Tibial artery (tissue), 4 donors: ENCODE data around the gene NUDT21.

Experiments
- DNase-seq, 2 donors: peaks; one replicate each; pipeline ENCODE4 v3.0.0-alpha.2; 2019
- H3K27ac ChIP-seq, 2 donors: fragments of 200-600 bp; sonication (generic) in 1 of 2; 1 replicate in 1 of 2; 2 replicates in 1 of 2; pipeline ENCODE4 v1.5.1; 2018 to 2019; ENCODE audit warnings: mild to moderate bottlenecking in 1 of 2
- H3K27me3 ChIP-seq, 2 donors: fragments of 200-600 bp; sonication (generic) in 1 of 2; one replicate each; pipeline versions ENCODE4 v1.5.1 to v1.6.0; 2016 to 2019
- H3K36me3 ChIP-seq, 3 donors: fragments of 200-600 bp; sonication (generic) in 2 of 3; one replicate each; pipeline ENCODE4 v1.5.1; 2016 to 2019; ENCODE audit warnings: mild to moderate bottlenecking in 2 of 3
- H3K4me1 ChIP-seq, 4 donors: fragments of 200-600 bp; sonication (generic) in 2 of 4; 1 replicate in 3 of 4; 2 replicates in 1 of 4; pipeline ENCODE4 v1.5.1; 2016 to 2019
- H3K4me3 ChIP-seq, 2 donors: fragments of 200-600 bp; sonication (generic) in 1 of 2; 1 replicate in 1 of 2; 2 replicates in 1 of 2; pipeline ENCODE4 v1.5.1; 2018 to 2019; ENCODE audit warnings: mild to moderate bottlenecking in 2 of 2
- H3K9me3 ChIP-seq, 3 donors: fragments of 200-600 bp; sonication (generic) in 1 of 3; one replicate each; pipeline ENCODE4 v1.5.1; 2016 to 2019
- intact Hi-C: fragments of 100-400 bp; cut with DNase I; formaldehyde crosslinking; loops from one replicate; pipeline ENCODE4 v1.15.0; 2023; ENCODE audit warnings: low total_unique reads
- TF ChIP-seq, protein P1 (sequence below), 2 experiments: fragments of 200-600 bp in 1 of 2; fragments of 450-650 bp in 1 of 2; IDR thresholded peaks; one replicate each; pipeline ENCODE4 v1.5.1; 2017 to 2019; ENCODE audit warnings: antibody characterized with exemption in 2 of 2, mild to moderate bottlenecking in 1 of 2, moderate library complexity in 1 of 2

NUDT21 gene

GRCh38 chr16:56447286-56447685 lies 3.8 kb downstream of the NUDT21 start:
- H3K36me3 ChIP-seq, result peaks cover 4 to 42% (median 28%) of the 10 kb centered on the region in 3 donors
- no peaks in the 10 kb centered on the region for H3K9me3 ChIP-seq
- DNase-seq, result no peak
- H3K4me1 ChIP-seq, result peaks cover 0 to 27% (median 16%) of the 10 kb centered on the region in 4 donors
- TF ChIP-seq, protein P1, sequence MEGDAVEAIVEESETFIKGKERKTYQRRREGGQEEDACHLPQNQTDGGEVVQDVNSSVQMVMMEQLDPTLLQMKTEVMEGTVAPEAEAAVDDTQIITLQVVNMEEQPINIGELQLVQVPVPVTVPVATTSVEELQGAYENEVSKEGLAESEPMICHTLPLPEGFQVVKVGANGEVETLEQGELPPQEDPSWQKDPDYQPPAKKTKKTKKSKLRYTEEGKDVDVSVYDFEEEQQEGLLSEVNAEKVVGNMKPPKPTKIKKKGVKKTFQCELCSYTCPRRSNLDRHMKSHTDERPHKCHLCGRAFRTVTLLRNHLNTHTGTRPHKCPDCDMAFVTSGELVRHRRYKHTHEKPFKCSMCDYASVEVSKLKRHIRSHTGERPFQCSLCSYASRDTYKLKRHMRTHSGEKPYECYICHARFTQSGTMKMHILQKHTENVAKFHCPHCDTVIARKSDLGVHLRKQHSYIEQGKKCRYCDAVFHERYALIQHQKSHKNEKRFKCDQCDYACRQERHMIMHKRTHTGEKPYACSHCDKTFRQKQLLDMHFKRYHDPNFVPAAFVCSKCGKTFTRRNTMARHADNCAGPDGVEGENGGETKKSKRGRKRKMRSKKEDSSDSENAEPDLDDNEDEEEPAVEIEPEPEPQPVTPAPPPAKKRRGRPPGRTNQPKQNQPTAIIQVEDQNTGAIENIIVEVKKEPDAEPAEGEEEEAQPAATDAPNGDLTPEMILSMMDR (IDR thresholded peaks at IDR 0.05), result no peak
- H3K27ac ChIP-seq, result no peak overlapping the region
- no peak overlapping the region for H3K4me3 ChIP-seq
- H3K27me3 ChIP-seq, result no peaks in the 10 kb centered on the region
- intact Hi-C loops, result no loop called here

DNA sequence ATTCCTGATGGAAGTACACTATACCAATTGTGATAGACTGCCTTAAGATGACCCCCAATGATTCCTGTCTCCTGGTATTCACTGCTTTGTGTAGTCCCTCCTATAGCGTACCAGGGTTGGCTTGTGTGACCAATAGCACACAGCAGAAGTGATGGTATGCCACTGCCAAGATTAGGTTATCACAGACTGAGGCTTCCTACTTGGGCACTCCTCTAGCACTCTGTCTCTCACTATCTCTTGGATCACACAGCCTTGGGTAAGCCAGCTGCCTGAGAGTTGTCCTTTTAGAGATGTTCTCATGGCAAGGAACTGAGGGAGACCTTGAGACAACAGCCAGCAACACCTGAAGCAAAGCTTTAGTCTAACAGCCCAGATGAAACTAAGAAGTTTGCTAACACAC lies 13.1 kb downstream of the NUDT21 start:
- TF ChIP-seq, protein P1 (IDR thresholded peaks at IDR 0.05), result no peak

DNA sequence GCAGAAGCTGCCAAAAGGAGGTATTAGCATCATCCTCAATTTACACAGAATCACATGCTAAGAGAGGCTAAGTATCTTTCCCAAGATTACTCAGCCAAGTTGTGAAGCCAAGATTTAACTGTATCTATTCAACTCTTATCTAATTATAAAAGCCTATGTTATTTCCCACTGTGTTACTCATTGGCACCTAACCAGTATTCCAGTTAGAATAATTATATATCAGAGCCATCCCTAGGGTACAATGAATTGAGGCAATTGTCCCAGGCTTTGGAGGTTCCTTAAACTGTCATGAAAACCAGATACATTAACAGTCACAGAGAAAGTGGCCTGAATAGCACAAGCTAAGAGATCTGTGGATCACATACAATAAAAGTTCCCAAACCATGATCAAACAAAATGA lies 14.9 kb downstream of the NUDT21 start:
- no peak overlapping the region for H3K27ac ChIP-seq
- TF ChIP-seq, protein P1 (IDR thresholded peaks at IDR 0.05), result no peak
- DNase-seq, result no peak
- peaks cover 29 to 60% (median 44%) of the 10 kb centered on the region in 3 donors for H3K36me3 ChIP-seq
- no peaks in the 10 kb centered on the region for H3K9me3 ChIP-seq
- no peak overlapping the region for H3K4me3 ChIP-seq
- intact Hi-C loops, result no loop called here
- H3K4me1 ChIP-seq, result peaks cover 0 to 22% (median 3%) of the 10 kb centered on the region in 4 donors
- no peaks in the 10 kb centered on the region for H3K27me3 ChIP-seq

More for the DNA sequence above, 13.1 kb downstream of the NUDT21 start:
- Histone ChIP-seq H3K4me3 (no peak overlapping the region), H3K36me3 (peaks cover 17 to 67% (median 45%) of the 10 kb centered on the region in 3 donors), H3K27ac (no peak overlapping the region), H3K9me3 (no peaks in the 10 kb centered on the region), H3K4me1 (peaks cover 0 to 22% (median 3%) of the 10 kb centered on the region in 4 donors), H3K27me3 (no peaks in the 10 kb centered on the region)
- DNase-seq, result no peak
- intact Hi-C loops, result no loop called here

DNA sequence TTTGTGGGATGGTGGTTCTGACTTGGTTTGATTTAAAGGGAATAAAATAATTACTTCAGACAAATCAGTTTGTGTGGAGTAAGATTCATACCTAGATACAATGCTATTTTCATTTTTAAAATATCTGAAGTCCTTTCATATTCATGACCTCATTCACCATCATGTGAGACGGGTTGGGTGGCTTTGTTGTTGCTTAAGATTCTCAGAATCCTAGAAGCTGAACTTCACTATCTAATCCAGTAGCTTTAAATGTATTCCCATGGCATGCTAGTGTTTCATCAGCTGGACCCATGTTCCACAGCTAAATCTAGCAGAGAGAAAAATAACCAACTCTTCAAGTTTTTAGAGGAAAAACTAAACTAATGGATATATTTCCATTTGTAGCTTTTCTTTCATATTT lies 23.0 kb downstream of the NUDT21 start:
- H3K4me3 ChIP-seq, result no peak overlapping the region
- no peaks in the 10 kb centered on the region for H3K27me3 ChIP-seq
- no peaks in the 10 kb centered on the region for H3K9me3 ChIP-seq
- peaks cover 2 to 21% (median 12%) of the 10 kb centered on the region in 3 donors for H3K36me3 ChIP-seq
- intact Hi-C loops, result no loop called here
- TF ChIP-seq, protein P1 (IDR thresholded peaks at IDR 0.05), result no peak
- no peak for DNase-seq
- H3K4me1 ChIP-seq, result peaks cover 0 to 12% (median 9%) of the 10 kb centered on the region in 4 donors
- H3K27ac ChIP-seq, result no peak overlapping the region

DNA sequence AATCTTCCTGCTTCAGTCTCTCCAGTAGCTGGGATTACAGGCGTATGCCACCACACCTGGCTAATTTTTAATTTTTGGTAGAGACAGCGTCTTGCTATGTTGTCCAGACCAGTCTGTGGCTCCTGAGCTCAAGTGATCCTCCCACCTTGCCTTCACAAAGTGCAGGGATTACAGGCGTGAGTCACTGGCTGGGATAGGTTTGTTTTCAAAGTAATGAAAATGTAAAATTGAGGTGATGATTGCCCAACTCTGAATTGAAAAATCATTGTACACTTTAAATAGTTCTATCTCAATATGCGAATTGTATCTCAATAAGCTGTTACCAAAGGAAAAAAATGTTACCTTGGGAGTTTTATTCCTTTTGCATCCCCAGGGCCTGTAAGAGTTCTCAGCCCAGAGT lies 24.5 kb downstream of the NUDT21 start:
- intact Hi-C loops, result no loop called here
- Histone ChIP-seq H3K27me3 (no peaks in the 10 kb centered on the region), H3K36me3 (peaks cover 0 to 9% (median 6%) of the 10 kb centered on the region in 3 donors), H3K4me1 (peaks cover 0 to 27% (median 21%) of the 10 kb centered on the region in 4 donors), H3K4me3 (no peak overlapping the region), H3K9me3 (no peaks in the 10 kb centered on the region), H3K27ac (peak overlapping the region in 1 of 2 donors; percentile 87)
- no peak for DNase-seq
- TF ChIP-seq, protein P1 (IDR thresholded peaks at IDR 0.05), result no peak

- Histone ChIP-seq H3K36me3 (peaks cover 0 to 1% (median 0%) of the 10 kb centered on the region in 3 donors), H3K4me3 (peak within 1 kb of the TSS; percentile 79 to 99), H3K27ac (peak within 1 kb of the TSS; percentile 90 to 91), H3K27me3 (no peaks in the 10 kb centered on the region), H3K4me1 (peaks cover 0 to 38% (median 25%) of the 10 kb centered on the region in 4 donors), H3K9me3 (no peaks in the 10 kb centered on the region)
- TF ChIP-seq, protein P1 (IDR thresholded peaks at IDR 0.05), result peak; percentile 44 to 88
- peak; percentile 45 to 82 for DNase-seq
- intact Hi-C loops, result no loop called here
These were observed 25.7 kb downstream of the NUDT21 start, which contains the start of gene AMFR for GRCh38 chr16:56425439-56425832. Gene AMFR (minus strand): TSS chr16:56425545. CDS start chr16:56425327, 218 bp downstream.
